Spleen (tissue), 7 donors: ENCODE data around the gene KDM8.

Source experiments
- POLR2A ChIP-seq, 3 donors: fragments of 450-650 bp; IDR thresholded peaks; one replicate each; pipeline ENCODE4 v1.5.1; 2017; ENCODE audit warnings: antibody characterized with exemption in 3 of 3, mild to moderate bottlenecking in 1 of 3
- TF ChIP-seq, protein P1 (sequence below), 11 experiments: fragments of 200-600 bp in 7 of 11; fragments of 450-650 bp in 4 of 11; sonication (generic) in 4 of 11; IDR thresholded peaks in 8 of 11; conservative IDR thresholded peaks in 3 of 11; 1 replicate in 7 of 11; 2 replicates in 4 of 11; pipeline versions ENCODE4 v1.4.0 to v1.8.0; 2016 to 2021; ENCODE audit warnings: antibody characterized with exemption in 11 of 11, inconsistent platforms in 4 of 11, mild to moderate bottlenecking in 1 of 11
- donor health status: DM: no; HTN: no; CAD: no; lungs with moderate emphysema.
- donor health status: DM: no; HTN: no; CAD: no.
- donor health status: DM: no; HTN: no; CAD: no.

- no peak for TF ChIP-seq POLR2A (IDR thresholded peaks at IDR 0.05)
- TF ChIP-seq, protein P1, sequence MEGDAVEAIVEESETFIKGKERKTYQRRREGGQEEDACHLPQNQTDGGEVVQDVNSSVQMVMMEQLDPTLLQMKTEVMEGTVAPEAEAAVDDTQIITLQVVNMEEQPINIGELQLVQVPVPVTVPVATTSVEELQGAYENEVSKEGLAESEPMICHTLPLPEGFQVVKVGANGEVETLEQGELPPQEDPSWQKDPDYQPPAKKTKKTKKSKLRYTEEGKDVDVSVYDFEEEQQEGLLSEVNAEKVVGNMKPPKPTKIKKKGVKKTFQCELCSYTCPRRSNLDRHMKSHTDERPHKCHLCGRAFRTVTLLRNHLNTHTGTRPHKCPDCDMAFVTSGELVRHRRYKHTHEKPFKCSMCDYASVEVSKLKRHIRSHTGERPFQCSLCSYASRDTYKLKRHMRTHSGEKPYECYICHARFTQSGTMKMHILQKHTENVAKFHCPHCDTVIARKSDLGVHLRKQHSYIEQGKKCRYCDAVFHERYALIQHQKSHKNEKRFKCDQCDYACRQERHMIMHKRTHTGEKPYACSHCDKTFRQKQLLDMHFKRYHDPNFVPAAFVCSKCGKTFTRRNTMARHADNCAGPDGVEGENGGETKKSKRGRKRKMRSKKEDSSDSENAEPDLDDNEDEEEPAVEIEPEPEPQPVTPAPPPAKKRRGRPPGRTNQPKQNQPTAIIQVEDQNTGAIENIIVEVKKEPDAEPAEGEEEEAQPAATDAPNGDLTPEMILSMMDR (IDR thresholded peaks at IDR 0.05 in 8 of 11, conservative IDR thresholded peaks at IDR 0.05 in 3 of 11), result no peak
Observed at GRCh38 chr16:27223226-27223610, 19.9 kb downstream of the KDM8 start.
